Measurements from ENCODE around the gene MKKS. TPM values are rescaled to one million over a fixed set of nuclear protein-coding genes. Genes with fewer than 3 reads are reported as not detected.

The MKKS gene
- total and polyA plus RNA-seq, 2 of the 13 experiments (the other 11 are each of a cell fraction or from before 2014, with no cell fraction given) = 26.7 to 34.5 TPM

GRCh38 chr20:10374036-10374435 lies 60.0 kb downstream of the MKKS start:
- 86% methylated on average over 2 of the region's 2 CpGs for WGBS (ENCODE audit: low lambda C conversion rate)
- POLR2A ChIA-PET = no interaction called here
- no peak overlapping the region for H3K27ac ChIP-seq (ENCODE audit: extremely low read length, insufficient read depth, low read length)

GRCh38 chr20:10371467-10371866 lies 62.6 kb downstream of the MKKS start:
- intact Hi-C loops (cut with micrococcal nuclease; ENCODE audit: unreplicated experiment) (loop anchor here (2.0 to 5.0 kb wide), 3 partner anchors 54 to 109 kb away; partner anchors contain the start of genes MKKS and SLX4IP), in situ Hi-C loops (cut with HindIII; ENCODE audit: extremely low pct_ligation_motif_present, low pct_unique_long_range_greater_than_20kb) (no loop called here)
- no TSS peak for BruUV-seq (replicated peaks)
- no peaks in the 10 kb centered on the region for H3K27me3 ChIP-seq (ENCODE audit: control insufficient read depth in 1 of 2, insufficient read depth in 2 of 2, low read length in 2 of 2)
- DNase-seq (ENCODE audit: low spot score) = no peak
- no peaks in the 10 kb centered on the region for H3K9me3 ChIP-seq (ENCODE audit: low read length)
- no peak overlapping the region for H3K9ac ChIP-seq (ENCODE audit: insufficient read depth, low read depth, low read length)
- no peaks in the 10 kb centered on the region for H3K36me3 ChIP-seq (replicated peaks in 1 of 2; ENCODE audit: control insufficient read depth in 1 of 2, insufficient read depth in 2 of 2, low read length in 2 of 2)
- no peak overlapping the region for H3K4me3 ChIP-seq (replicated peaks in 1 of 3; ENCODE audit: insufficient read depth in 1 of 3, low read depth in 2 of 3, low read length in 3 of 3)
- peaks cover 58% of the 10 kb centered on the region for H3K4me1 ChIP-seq (ENCODE audit: insufficient read depth, low read length)
- POLR2A ChIA-PET = interaction anchor here (1.1 kb wide), 1 partner anchor 63 kb away, joined by 4 read pairs; the partner anchor contains the start of gene MKKS
- no peaks in the 10 kb centered on the region for H3K79me2 ChIP-seq (ENCODE audit: insufficient read depth, low read length)
- ATAC-seq = no peak
- no peaks in the 10 kb centered on the region for H4K20me1 ChIP-seq (ENCODE audit: insufficient read depth, low read length)
- CTCF ChIA-PET (ENCODE audit: low intra/inter-chr PET ratio, low total read pairs) = no interaction called here
- 0 out of 2 replicates have a peak overlapping the region, but pooled peaks have one; percentile 71 for H3K4me2 ChIP-seq (ENCODE audit: low read depth, low read length)
- H3K27ac ChIP-seq (ENCODE audit: extremely low read length, insufficient read depth, low read length) = peak overlapping the region; percentile 70
- FAIRE-seq = no peak
- no peak overlapping the region for H2AFZ ChIP-seq (ENCODE audit: low read length)
- TF ChIP-seq SNRNP70 (IDR thresholded peaks at IDR 0.05; ENCODE audit: low read depth, low read length) (no peak), KDM2A (CRISPR knock-in tag; IDR thresholded peaks at IDR 0.05; ENCODE audit: borderline replicate concordance, low read depth) (no peak), ZNF558 (CRISPR knock-in tag; IDR thresholded peaks at IDR 0.05; ENCODE audit: borderline replicate concordance) (no peak), NR2F6 (IDR thresholded peaks at IDR 0.05) (no peak), NR2F6 (CRISPR knock-in tag; IDR thresholded peaks at IDR 0.05) (peak; percentile 55; the same call in 1 of the 2 replicates), MLX (CRISPR knock-in tag; IDR thresholded peaks at IDR 0.05) (no peak), ZFX (CRISPR knock-in tag; IDR thresholded peaks at IDR 0.05; ENCODE audit: low read depth) (no peak), ARID5B (CRISPR knock-in tag; IDR thresholded peaks at IDR 0.05) (peak; percentile 51), NKX3-1 (CRISPR knock-in tag; IDR thresholded peaks at IDR 0.05) (no peak), MATR3 (CRISPR knock-in tag; IDR thresholded peaks at IDR 0.05) (no peak), XRCC5 (optimal IDR thresholded peaks at IDR 0.05; ENCODE audit: low read length) (no peak), ZNF280B (CRISPR knock-in tag; IDR thresholded peaks at IDR 0.05; ENCODE audit: borderline replicate concordance) (no peak)
- TF ChIP-seq, protein P1, sequence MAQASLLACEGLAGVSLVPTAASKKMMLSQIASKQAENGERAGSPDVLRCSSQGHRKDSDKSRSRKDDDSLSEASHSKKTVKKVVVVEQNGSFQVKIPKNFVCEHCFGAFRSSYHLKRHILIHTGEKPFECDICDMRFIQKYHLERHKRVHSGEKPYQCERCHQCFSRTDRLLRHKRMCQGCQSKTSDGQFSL (CRISPR knock-in tag; IDR thresholded peaks at IDR 0.05) = no peak

More at GRCh38 chr20:10374036-10374435, 60.0 kb downstream of the MKKS start:
- ATAC-seq (no peak), FAIRE-seq (no peak), DNase-seq (ENCODE audit: low spot score) (no peak)
- Histone ChIP-seq H2AFZ (ENCODE audit: low read length) (no peak overlapping the region), H3K9me3 (ENCODE audit: low read length) (no peaks in the 10 kb centered on the region), H3K4me1 (ENCODE audit: insufficient read depth, low read length) (peaks cover 32% of the 10 kb centered on the region), H3K4me2 (ENCODE audit: low read depth, low read length) (no peak overlapping the region), H3K36me3 (replicated peaks in 1 of 2; ENCODE audit: control insufficient read depth in 1 of 2, insufficient read depth in 2 of 2, low read length in 2 of 2) (no peaks in the 10 kb centered on the region), H4K20me1 (ENCODE audit: insufficient read depth, low read length) (no peaks in the 10 kb centered on the region), H3K79me2 (ENCODE audit: insufficient read depth, low read length) (no peaks in the 10 kb centered on the region), H3K4me3 (replicated peaks in 1 of 3; ENCODE audit: insufficient read depth in 1 of 3, low read depth in 2 of 3, low read length in 3 of 3) (no peak overlapping the region), H3K27me3 (ENCODE audit: control insufficient read depth in 1 of 2, insufficient read depth in 2 of 2, low read length in 2 of 2) (no peaks in the 10 kb centered on the region), H3K9ac (ENCODE audit: insufficient read depth, low read depth, low read length) (no peak overlapping the region)
- no peak for TF ChIP-seq SNRNP70 (IDR thresholded peaks at IDR 0.05; ENCODE audit: low read depth, low read length)
- BruUV-seq (replicated peaks) = no TSS peak
- intact Hi-C loops (cut with micrococcal nuclease; ENCODE audit: unreplicated experiment) (loop anchor here (5.0 kb wide), 2 partner anchors 57 to 112 kb away; no protein-coding TSS in a partner anchor), in situ Hi-C loops (cut with HindIII; ENCODE audit: extremely low pct_ligation_motif_present, low pct_unique_long_range_greater_than_20kb) (no loop called here)
- CTCF ChIA-PET (ENCODE audit: low intra/inter-chr PET ratio, low total read pairs) = no interaction called here

Measured in HepG2 (cell line).